ENCODE data around the gene TRIM44.
"Not testable (repeated sequence)": the region's sequence is repeated elsewhere in the genome, so short reads cannot be mapped to it uniquely, and the experiment has no call there.

Gene TRIM44

DNA sequence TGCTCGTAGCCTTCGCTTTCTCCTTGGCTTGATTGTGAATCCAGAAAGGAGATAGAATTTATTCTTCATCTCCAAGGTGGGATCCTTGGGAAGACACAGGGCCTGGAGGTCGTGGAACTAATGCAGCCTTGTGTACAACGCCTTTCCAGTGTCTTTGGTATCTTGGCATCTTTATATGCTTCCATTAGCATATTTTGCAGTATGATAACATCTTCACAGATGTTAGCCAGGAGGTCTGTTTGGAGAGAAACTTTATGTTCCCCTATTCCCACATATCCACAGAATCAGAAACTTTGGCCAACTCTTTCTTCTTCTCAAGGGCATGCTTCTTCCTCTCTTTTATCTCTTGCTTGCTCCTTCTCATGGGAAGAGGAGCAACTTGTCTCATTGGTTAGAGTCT, 101.2 kb downstream of the TRIM44 start:
- no peak for DNase-seq

DNA sequence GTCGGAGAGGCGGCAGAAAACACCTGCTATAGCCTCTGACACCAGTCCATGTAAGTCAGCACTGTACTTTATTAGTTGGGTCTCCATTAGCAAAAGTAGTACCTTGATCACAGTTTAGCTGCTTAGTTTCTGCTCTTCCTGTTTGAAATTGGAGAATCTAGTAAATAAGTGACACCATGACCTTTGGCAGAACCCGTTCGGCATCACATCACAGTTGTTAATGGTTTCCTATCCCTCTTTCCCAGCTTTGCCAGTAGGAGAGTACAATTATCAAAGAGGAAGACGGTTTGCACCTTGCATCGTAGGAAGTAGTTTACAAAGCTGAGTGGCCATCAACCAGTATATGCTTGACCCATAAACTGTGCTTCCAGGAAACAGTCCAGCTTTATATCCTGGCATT, 101.8 kb downstream of the TRIM44 start:
- DNase-seq: no peak

DNA sequence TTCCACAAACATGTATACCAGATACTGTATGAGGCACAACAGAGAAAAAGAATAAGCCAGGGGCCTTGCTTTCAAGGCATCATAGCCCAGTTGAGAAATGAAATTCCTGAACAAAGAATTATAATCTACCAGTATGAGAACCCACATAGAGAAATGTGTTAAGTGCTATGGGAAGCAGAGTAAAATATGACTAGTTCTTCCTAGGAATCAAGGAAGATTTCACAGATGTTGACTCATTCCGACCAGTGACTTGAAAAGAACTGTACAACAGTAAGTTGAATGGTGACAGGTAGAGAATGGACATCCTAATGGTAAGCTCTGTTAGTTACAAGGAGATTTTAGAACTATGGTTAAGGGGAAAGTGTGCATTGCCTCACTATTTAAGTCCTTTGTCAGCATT, 102.6 kb downstream of the TRIM44 start:
- DNase-seq: no peak

DNA sequence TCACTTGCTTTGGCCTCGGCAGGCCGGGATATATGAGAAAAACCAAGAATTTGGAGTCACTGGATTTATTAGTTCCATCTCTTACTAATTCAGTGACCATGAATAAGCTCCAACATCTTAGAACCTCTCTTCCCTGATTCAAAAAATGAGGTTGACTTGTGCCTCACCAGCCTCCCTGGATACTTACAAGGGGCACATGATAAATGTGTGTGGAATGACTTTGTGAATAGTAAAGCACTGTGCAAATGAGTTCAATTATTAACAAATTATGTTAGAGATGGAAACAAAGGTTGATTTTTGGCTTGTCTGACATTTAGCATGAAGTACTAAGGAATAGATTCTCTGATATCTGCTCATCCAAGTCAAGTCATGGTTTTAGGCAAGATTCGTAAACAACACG, 104.1 kb downstream of the TRIM44 start:
- DNase-seq: no peak

DNA sequence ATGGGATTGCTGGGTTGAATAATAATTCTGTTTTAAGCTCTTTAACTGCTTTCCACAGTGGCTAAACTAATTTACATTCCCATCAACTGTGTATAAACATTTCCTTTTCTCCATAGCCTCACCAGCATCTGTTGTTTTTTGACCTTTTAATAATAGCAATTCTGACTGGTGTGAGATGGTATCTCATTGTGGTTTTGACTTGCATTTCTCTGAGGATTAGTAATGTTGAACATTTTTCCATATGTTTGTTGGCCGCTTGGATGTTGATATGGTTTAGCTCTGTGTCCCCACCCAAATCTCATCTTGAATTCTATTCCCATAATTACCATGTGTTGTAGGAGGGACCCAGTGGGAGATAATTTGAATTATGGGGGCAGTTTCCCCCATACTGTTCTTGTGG, 107.8 kb downstream of the TRIM44 start:
- DNase-seq: not testable (repeated sequence)

DNA sequence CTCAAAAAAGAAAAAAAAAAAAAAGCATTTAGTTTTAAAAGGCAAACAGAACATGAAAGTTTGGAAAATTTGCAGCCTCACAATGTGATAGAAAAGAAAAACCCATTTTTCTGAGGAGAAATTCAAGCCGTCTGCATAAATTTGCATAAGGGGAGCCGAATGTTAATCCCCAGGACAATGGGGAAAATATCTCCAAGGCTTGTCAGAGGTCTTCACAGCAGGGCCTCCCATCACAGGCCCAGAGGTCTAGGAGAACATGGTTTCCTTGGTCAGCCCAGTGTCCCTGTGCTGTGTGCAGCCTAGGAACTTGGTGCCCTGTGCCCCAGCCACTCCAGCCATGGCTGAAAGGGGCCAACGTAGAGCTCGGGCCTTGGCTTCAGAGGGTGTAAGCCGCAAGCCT, 109.1 kb downstream of the TRIM44 start:
- no peak for DNase-seq

DNA sequence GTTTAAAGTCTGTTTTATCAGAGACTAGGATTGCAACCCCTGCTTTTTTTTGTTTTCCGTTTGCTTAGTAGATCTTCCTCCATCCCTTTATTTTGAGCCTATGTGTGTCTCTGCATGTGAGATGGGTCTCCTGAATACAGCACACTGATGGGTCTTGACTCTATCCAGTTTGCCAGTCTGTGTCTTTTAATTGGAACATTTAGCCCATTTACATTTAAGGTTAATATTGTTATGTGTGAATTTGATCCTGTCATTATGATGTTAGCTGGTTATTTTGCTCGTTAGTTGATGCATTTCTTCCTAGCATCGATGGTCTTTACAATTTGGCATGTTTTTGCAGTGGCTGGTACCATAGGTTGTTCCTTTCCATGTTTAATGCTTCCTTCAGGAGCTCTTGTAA, 114.7 kb downstream of the TRIM44 start:
- DNase-seq: not testable (repeated sequence)

DNA sequence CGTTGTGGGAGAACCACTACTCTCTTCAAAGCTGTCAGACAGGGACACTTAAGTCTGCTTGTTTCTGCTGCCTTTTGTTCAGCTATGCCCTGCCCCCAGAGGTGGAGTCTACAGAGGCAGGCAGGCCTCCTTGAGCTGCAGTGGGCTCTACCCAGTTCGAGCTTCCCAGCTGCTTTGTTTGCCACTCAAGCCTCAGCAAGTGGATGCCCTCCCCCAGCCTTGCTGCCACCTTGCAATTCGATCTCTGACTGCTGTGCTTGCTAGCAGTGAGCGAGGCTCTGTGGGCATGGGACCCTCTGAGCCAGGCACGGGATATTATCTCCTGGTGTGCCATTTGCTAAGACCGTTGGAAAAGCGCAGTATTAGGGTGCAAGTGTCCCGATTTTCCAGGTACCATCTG, 116.4 kb downstream of the TRIM44 start:
- DNase-seq: not testable (repeated sequence)

DNA sequence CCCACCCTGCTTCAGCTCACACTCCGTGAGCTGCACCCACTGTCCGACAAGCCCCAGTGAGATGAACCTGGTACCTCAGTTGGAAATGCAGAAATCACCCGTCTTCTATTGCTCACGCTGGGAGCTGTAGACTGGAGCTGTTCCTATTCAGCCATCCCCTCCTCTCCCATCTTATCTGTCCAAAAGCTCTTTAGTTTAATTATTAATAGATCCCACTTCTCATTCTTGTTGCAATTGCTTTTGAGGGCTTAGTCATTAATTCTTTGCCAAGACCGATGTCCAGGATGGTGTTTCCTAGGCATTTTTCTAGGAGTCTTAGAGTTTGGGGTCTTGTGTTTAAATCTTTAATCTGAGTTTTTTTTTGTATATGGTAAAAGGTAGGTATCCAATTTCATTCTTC, 116.8 kb downstream of the TRIM44 start:
- DNase-seq: no peak

DNA sequence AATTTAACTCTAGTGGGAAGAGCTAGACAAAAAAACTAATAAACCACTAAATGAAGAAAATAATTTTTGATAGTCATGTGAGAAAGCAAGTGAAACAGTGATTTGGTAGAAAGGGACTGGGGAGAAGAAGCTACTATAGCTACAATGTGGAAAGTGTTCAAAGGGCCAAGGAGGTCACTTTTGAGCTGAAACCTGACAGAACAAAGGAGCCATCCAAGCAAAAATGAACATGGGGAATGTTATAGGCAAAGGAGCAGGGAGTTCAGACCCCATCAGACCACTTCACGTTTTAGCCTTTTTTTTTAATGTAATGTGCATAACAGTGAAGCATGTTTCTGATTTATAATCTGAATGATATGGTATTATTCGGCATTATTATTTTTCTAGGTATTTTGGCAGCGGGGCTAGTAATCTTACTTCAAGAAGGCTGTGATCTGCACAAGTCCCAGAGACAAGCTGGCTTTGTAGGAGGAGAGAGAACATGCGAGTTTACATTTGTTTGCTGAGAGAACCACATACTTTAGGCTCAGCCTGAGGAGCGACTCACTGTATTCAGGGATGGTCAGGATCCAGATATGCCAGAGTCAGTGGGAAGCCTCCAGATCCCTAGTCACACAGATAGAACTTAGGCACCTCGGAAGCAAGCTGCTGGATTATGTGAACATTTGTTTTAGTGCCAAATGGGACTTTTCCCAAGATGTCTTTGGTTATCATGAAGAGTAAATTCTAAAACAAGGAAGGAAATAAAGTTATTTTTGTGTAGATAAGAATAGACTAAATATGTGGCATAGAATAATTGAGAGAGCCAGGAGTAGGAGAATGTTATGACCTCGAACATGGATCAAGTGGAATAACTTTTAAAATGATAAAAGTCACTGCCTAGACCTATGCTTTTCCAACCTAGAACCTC, 118.6 kb downstream of the TRIM44 start:
- DNase-seq: no peak

DNA sequence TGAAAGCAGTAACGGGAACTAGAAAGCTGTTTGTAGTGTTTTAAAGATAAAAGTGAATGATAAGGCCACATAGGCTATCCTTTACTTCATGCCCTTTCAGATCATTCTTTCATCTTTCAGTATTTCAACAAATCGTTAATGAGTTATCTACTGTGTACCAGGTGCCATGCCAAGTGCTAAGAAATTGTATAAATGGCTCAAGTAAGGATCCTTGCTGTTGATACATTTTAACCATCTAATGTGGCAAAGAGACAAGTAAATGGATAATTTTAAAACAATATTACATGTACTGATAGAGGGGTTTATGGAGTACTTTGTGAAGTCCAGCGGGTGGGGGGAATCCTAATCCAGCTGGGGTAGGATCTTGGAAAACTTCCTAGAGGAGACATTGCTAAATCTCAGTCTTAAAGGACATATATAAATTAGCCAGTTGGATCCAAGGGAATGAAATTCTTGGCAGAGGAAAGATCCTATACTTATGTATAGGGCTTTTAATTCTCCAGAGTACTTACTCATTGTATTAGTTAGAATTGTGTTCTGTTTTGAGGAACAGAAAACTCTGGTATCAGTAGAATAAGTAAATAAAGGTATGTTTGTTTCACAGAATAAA, 119.4 kb downstream of the TRIM44 start:
- DNase-seq: no peak

DNA sequence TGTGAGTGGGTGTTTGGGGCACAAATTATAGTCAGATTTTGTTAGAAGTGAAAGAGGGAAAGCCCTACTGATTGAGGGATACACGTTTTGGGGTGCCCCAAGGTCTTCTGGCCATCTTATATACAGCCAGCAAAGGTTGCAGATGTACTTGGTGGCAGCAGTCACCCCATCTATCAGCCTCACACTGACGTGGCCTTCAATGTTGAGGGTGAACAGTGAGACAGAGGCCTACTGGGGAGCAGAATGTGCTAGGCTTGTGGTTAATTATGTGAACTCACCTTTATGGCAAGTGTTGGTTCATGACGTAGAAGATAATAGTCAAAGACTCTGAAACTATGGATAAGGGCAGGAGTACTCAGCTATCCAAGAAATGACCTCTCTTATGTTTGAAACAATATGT, 121.2 kb downstream of the TRIM44 start:
- DNase-seq: no peak

DNA sequence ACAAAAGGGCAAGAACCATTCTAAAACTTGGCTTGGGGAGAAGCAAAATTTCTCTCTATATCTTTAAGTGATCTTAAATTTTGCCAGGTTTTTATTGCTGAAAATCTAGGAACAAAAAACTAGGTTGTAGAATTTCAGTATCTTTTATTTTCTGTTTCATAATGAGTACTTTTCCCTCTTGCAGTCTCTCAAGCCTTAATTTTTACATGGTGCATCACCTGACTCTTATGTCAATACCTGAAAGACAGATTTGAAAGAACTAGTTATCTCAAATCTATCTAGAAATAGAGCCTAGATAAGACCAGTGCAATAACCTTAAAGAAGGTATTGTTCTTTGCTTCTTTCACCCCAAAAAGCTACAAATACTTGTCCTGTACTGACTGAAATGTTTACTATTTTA, 122.1 kb downstream of the TRIM44 start:
- no peak for DNase-seq

DNA sequence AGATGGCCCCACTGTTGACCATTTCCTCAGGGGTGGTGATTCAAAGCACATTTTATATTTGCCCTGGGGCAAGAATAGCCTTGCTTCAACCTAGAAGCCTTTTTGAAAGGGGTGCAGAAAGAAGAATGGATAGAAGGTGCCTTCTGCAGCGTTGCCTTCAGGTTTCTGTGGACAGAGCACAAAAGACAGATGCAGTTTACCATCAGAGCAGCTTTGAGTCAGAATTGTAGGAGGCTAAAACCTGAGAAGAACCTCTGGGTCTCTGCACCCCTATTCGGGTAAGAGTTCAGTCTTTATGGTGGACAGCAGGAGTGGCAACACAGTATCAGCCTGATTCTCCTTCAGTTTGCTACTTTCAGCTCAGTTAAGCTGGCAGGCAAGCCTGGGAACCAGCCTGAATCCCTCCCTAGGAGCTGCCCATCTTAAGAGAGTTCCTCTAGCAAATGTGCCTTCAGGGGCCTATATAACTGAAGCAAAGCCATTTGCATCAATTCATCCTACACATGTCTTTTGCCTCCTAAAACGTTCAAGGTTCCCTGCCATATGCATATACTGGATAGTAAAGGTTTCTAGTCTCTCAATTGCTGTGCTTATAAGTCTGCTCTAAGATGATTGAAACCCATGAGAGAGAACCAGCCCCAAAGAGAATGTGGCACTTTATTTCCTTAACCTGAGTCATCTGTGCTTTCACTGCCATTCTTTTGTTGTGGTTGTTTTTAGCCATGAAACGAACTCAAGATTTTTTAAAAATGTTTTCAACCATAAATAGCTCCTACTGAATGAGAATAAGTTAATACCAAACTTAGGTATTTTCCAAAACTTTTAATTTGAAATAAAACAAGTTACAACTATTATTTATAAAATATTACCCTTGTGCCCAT, 123.0 kb downstream of the TRIM44 start:
- DNase-seq: no peak

DNA sequence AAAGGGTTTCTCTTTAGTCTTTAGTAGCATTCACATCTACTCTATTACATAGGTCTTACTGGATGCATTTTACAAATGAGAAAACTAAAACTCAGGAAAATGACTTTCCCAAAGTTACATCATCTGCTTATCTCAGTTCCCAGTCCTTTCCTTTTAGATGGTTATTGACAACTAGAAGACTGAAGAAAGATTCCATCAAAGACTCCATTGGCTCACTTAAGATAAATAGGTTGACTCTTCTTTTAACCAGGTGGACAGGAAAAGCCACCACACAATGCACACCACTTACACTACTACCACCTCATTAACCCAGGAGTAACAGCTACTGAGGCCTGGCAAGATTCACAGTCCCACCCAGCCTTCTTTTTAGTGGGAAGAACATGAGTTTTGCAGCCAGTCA, 123.6 kb downstream of the TRIM44 start:
- no peak for DNase-seq

DNA sequence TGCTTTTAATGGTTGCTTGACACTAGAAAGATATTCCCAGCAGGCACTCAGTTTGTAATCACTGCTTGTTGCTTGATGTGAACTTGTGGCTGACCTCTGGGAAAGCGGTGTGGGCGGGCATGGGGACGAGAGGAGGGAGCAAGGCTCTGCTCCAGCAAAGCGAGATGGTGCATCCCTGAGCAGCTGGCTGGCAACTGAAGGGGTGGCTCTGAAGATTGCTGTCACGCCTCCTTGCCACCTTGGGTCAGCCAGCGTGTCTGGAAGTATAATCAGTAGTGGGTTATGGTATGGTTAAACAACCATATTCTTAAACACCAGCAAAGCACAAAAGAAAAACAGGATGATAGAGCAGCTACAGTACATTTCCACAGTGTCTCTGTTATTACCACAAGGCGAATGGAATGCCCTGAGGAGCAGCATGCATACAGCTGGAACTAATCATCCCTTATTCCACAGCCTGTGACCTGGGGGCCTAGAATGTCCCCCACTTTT, 124.5 kb downstream of the TRIM44 start:
- DNase-seq: no peak

DNA sequence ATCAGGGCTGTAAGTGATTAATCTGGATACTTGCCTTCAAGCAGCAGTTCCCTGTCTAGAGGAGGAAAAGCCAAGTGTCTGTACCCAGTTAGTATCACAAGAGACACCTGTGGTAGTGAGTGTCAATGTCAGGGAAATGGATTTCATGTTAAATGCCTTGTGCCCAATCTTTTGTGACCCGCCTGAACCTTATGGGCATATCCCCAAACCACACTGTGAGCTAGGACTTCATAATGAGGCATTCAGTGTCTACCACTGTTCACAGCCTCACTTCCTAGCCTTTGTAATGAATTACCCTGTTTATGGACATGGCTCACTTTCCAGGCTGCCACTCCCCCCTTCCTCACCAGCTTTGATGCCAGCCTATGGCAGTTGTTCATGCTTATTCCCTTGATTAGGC, 125.1 kb downstream of the TRIM44 start:
- DNase-seq: no peak

DNA sequence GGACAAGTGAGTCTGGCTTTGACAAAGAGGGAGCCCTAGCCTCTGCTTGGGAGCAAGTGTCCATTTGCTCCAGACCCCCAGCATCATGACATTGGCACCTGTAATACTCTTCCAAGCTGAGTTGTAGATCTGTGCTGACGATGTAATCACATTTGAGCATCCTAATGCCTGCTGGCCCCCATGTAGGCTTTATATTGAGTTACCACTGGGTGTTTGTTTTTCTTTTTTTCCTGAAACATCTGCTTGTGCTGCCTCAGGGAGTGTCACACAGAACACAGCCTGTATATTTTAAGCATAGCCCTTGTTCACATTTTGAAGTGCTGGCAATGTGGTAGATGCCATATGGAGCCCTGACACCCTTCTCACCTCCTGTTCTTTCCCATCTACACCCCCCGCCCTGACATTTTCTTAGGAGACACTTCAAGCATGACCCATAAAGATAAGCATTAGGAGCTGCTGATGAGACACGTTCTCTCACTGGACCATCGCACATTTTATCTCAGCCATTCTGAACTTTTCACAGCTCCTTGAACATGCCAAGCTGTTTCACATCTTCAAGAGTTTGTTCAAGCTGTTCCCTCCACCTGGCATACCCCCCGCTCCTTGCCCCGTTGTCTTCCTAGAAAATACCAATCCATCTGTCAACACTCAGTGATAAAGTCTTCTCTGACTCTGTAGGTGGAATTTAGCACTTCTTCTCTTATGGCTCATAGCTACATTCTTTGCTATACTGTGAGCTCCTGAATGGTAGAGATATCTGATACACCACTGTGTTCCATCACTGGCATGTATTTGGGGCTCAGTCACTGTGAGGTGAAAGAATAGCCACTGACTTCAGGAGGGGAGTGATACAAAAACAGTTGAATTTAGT, 128.7 kb downstream of the TRIM44 start:
- DNase-seq: no peak

DNA sequence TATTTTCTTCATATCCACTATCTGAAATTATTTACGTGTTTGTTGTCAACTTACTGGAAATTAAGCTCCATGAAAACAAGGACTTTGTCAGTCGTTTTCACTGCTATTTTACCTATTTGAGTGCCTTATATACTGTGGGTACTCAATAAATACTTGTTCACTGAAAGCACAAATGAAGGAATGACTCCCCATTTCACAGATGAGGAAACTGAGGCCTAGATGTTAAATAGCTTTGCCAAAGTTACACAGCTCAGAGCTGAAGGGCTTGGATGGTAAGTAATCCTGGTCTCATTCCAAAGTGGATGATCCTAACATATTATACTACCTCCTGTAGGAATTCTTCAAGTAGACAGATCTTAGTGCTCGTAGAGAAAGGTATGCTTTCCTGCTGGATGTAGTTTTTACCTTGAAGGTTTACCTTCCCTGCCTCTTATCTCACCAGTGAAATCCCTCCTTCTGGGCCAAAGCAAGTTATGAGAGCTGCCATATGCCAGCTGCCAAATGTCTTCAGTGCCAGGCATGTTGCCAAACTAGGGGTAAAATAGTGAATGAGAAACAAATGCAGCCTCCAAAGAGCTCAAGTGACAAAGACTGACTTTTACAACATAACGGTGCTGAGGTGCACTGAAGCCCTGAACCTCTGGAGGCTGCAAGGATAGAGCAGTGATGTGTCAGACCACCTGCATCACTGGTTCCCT, 129.7 kb downstream of the TRIM44 start:
- no peak for DNase-seq

DNA sequence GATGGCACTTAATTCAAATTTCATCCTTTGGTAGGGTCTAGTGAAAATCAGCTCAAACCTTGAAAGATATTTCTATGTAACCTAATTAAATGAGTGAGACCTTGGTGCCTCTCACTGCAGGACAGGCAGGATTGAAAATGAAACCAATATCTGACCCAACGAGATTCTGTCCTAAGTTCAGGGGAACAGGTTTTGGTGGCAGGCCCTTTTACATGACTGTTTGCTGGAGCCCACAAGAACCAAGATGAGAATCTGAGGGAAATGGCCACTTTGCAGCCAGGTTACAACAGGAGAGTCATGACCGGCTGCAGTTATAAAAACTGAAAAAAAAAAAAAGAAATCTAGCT, 130.2 kb downstream of the TRIM44 start:
- DNase-seq: no peak

DNA sequence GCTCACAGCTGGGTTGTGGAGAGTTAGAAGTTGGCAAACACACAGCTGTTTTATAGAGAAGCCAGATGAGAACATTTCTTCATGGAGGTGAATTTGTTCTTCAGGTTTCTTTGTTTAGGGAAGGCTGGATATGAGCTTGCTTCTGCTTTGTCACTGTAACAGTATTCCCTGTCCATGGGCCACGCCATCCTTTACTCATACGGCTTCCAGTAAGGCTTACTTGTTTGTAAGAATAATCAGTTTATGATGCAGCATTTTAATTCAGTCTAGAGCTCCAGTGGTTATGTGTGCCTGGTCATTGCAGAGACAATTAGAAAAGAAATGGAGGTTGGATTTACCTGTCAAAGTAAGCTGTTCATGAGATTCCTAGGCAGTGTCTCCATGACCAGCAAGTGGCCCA, 131.8 kb downstream of the TRIM44 start:
- DNase-seq: no peak

DNA sequence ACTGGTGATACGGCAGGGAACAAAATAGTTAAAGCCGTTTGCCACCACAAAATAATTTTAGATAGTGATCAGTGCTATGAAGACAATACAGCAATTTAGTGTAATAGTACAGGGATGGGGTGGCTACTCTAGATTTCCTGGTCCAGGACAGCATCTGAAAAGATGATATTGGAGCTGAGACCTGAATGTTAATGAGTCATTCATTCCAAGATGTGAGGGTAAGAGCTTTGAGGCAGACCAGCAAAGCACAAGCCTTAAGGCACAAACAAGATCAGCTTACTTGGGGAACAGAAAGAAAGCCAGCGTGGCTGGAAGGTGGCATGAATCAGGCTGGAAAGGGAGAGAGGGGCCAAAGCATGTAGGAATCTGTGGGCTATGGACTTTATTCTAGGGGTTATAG, 132.3 kb downstream of the TRIM44 start:
- DNase-seq: no peak
